Stimulated activated CD8-positive, alpha-beta memory T cell treated with anti-CD3 and anti-CD28 coated beads, Interleukin-4, amount 100 ng/mL, for 48 hours (primary cell): ENCODE results near the gene NBAS.
A peak's percentile ranks its signal among the peaks of the same experiment; 100 is the strongest.

Experiments
- DNase-seq: peaks from one replicate; pipeline ENCODE4 v3.0.0-alpha.2; 2020

The NBAS gene

GRCh38 chr2:15187702-15188101 lies 373.4 kb downstream of the NBAS start:
- DNase-seq, result no peak

- no peak for DNase-seq
Observed at GRCh38 chr2:15186118-15186517, 375.0 kb downstream of the NBAS start.

- DNase-seq, result no peak
Observed at GRCh38 chr2:15184491-15184890, 376.6 kb downstream of the NBAS start.

GRCh38 chr2:15182275-15182674 lies 378.9 kb downstream of the NBAS start:
- no peak for DNase-seq

- DNase-seq, result no peak
Observed at GRCh38 chr2:15181092-15181745, 379.9 kb downstream of the NBAS start.

GRCh38 chr2:15180379-15180778 lies 380.8 kb downstream of the NBAS start:
- DNase-seq, result no peak

GRCh38 chr2:15178946-15179345 lies 382.2 kb downstream of the NBAS start:
- no peak for DNase-seq

GRCh38 chr2:15177103-15177502 lies 384.0 kb downstream of the NBAS start:
- peak; percentile 66 for DNase-seq

GRCh38 chr2:15176604-15177003 lies 384.5 kb downstream of the NBAS start:
- DNase-seq, result no peak

GRCh38 chr2:15174567-15174966 lies 386.6 kb downstream of the NBAS start:
- DNase-seq, result no peak

- DNase-seq, result peak; percentile 36
Observed at GRCh38 chr2:15173501-15173900, 387.6 kb downstream of the NBAS start.

GRCh38 chr2:15172825-15173224 lies 388.3 kb downstream of the NBAS start:
- no peak for DNase-seq

GRCh38 chr2:15170070-15170775 lies 390.9 kb downstream of the NBAS start:
- DNase-seq, result no peak

- DNase-seq, result no peak
Observed at GRCh38 chr2:15169326-15170069, 391.6 kb downstream of the NBAS start.

GRCh38 chr2:15168116-15168515 lies 393.0 kb downstream of the NBAS start:
- DNase-seq, result no peak

GRCh38 chr2:15166878-15167277 lies 394.3 kb downstream of the NBAS start:
- no peak for DNase-seq

- no peak for DNase-seq
Observed at GRCh38 chr2:15163326-15163725, 397.8 kb downstream of the NBAS start.

GRCh38 chr2:15162620-15163019 lies 398.5 kb downstream of the NBAS start:
- no peak for DNase-seq

GRCh38 chr2:15160201-15160991 lies 400.7 kb downstream of the NBAS start:
- DNase-seq, result no peak

GRCh38 chr2:15159751-15160177 lies 401.4 kb downstream of the NBAS start:
- DNase-seq, result no peak

GRCh38 chr2:15159206-15159605 lies 401.9 kb downstream of the NBAS start:
- DNase-seq, result no peak

GRCh38 chr2:15158532-15158931 lies 402.6 kb downstream of the NBAS start:
- DNase-seq, result no peak

GRCh38 chr2:15158100-15158499 lies 403.0 kb downstream of the NBAS start:
- no peak for DNase-seq
